GM19452 (cell line): ENCODE measurements around the gene CAMKK1.

Experiments used
- ATAC-seq: cut with Tn5 transposase; IDR thresholded peaks from one replicate; pipeline ENCODE4 v1.9.1; 2021; ENCODE audit not compliant: unreplicated experiment

CAMKK1 gene

DNA sequence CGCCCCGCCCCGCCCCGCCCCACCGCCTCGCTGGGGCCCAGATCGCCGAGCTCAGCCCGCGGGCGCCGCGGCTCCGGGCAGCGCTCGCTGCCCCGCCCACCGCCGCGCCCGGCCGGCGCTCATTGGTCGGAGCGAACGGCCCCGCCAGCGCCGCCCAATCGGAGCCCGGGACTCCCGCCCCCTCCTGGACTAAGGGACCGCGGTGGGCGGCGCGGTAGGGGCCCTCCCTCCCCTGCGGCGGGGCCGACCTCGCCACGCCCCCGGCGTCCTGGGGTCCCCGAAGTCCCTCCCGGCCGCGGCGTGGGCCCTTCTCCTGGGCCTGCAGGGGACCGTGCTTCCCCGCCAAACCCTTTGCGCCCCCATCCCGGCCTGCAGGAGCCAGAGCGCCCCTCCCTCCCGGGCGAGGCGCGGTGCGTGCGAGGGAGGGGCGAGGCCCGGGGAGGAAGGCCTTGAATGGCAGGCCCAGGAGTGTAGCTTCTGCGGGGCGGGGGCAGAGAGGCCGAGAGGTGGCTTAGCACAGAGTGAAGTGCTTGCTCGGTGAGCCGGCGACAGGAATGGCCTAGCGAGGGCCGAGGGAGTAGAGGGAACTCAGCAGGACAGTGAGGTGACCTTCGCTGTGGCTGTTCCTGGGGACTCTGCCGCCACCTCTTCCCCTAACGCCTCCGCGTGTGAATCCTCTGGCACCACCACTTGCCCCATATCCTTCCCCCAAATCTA is at the start of gene CAMKK1:
Gene CAMKK1, minus strand, starts transcription at position 51 of the 717 bp plus-strand sequence. CDS start 7,366 bp downstream, outside the sequence.
- peak; percentile 93 for ATAC-seq

GRCh38 chr17:3940965-3941698 is 48.3 kb upstream of the CAMKK1 start:
- no peak for ATAC-seq

DNA sequence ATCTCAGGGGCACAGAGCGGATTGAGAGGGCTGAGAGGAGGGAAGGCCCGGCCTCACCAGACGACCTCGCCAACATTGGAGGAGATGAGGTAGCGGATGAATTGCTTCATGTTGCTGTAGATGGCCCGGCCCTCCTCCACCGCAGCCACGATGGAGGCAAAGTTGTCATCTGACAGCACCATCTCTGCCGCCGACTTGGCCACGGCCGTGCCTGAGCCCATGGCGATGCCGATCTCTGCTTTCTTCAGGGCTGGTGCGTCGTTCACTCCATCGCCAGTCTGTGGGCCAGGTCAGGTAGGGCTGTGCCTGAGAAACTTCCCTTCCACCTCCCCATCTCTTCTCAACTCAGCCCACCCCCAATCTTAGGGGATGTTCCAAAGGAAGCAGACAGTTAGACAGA is 44.5 kb upstream of the CAMKK1 start:
- no peak for ATAC-seq

- no peak for ATAC-seq
Observed at GRCh38 chr17:3935825-3936355, 43.0 kb upstream of the CAMKK1 start.

DNA sequence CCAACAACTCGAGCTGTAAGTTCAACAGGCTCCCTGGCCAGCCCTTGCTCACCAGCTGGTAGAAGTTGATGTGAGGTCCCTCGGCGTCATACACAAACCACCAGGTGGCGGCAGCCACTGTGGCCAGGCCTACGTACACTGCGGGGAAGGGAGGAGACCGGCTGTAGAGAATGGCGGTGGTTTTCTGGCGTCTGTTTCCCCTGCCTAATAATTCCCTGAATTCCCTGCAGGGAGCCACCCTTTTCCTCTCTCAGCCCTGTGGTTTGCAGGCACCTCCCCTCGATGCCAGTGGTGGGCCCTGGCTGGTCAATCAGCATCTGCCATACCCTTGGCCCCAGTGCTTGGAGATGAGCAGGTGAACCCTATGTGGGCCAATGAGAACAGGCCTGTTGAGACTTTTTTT is 42.3 kb upstream of the CAMKK1 start:
- no peak for ATAC-seq

- no peak for ATAC-seq
Observed at GRCh38 chr17:3929764-3930163, 36.9 kb upstream of the CAMKK1 start.

DNA sequence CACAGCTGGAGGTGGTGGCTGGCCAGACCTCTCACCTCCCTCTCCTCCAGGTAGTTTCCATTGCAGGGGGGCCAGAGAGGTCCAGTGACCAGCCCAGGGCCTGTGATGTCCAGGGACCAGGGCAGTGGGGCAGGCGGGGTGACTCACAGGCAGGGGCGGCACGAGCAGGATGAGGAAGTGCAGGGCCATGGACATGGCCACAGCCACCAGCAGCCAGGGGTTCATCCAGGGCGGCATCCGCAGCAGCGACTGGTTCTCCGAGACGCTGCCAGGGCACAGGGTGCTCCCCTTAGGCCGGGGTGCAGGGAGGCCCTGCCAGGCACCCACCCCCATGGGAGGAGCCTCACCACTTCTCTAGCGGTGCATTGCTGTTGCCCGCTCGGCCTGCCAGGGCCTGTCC is 36.3 kb upstream of the CAMKK1 start:
- no peak for ATAC-seq

- no peak for ATAC-seq
Observed at GRCh38 chr17:3928406-3928805, 35.6 kb upstream of the CAMKK1 start.

DNA sequence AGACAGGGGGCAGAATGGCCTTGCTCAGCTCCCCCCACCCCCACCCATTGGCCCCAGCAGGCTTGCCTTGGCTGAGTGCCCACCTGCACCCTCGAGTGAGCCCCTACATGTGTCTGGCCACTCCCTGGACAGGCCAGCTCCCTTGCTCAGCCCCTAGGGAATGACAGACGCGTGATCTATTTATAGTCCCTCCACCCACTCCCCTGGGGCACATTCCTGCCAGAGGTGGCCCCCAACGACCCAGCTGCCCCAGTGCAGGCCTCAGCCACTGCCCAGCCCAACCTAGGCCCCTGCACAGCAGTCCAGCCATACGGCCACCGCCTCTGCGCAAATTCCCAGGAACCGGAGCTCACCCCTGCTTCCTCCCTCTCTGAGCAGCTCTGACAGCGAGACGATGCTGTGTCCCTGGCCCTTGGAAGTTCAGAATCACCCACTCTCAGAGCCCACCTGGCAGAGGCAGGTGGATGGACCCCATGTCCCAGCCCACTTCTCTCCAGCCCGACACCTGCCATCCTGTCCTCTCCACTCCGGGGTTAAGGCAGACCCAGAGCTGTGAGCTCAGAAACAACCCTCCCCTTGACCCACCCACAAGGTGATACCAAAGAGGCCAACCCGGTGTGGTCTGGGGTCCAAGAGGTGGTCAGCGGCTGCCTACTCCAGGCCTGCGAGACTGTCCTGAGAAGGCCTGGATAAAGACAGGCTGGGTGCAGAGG is 34.9 kb upstream of the CAMKK1 start:
- ATAC-seq: no peak

DNA sequence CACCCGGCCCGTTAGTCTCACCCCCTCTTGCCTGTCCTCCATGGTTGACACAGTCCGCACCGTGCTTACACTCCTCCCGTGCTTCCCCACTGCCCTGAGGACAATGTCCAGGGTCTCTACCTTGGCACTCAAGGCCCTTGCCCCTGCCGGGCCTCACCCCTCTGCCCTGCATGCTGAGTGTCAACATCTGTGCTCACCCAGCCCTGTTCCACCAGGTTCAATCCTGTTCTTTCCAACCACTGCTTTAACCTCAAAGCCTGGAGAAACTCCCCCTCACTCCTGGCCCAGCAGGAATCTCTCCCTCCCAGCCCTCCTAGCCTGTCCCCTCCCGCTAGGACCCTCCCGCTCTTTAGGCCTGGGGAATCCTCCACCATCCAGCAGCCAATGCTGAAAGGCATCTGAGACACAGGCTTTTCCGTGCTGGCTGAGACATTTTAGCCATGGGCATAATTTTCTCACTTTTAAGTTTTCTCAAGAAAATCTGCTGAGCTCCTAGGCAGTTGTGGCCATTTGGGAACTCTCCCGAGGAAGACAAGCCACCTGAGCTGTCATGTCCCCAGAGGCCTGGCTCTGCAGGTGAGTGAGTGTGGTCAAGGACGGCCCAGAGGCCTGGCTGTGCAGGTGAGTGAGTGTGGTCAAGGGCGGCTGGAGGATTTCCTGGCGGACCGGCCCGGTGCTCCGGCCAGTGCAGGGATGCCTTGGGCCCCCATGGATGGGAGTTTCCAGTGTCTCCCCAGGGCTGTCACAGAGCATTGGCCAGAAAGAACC is 34.2 kb upstream of the CAMKK1 start:
- ATAC-seq: no peak

- no peak for ATAC-seq
Observed at GRCh38 chr17:3925684-3926485, 33.0 kb upstream of the CAMKK1 start.

GRCh38 chr17:3924512-3925350 is 31.9 kb upstream of the CAMKK1 start:
- ATAC-seq: no peak

GRCh38 chr17:3923466-3924190 is 30.8 kb upstream of the CAMKK1 start:
- no peak for ATAC-seq

- no peak for ATAC-seq
Observed at GRCh38 chr17:3922765-3923164, 29.9 kb upstream of the CAMKK1 start.

DNA sequence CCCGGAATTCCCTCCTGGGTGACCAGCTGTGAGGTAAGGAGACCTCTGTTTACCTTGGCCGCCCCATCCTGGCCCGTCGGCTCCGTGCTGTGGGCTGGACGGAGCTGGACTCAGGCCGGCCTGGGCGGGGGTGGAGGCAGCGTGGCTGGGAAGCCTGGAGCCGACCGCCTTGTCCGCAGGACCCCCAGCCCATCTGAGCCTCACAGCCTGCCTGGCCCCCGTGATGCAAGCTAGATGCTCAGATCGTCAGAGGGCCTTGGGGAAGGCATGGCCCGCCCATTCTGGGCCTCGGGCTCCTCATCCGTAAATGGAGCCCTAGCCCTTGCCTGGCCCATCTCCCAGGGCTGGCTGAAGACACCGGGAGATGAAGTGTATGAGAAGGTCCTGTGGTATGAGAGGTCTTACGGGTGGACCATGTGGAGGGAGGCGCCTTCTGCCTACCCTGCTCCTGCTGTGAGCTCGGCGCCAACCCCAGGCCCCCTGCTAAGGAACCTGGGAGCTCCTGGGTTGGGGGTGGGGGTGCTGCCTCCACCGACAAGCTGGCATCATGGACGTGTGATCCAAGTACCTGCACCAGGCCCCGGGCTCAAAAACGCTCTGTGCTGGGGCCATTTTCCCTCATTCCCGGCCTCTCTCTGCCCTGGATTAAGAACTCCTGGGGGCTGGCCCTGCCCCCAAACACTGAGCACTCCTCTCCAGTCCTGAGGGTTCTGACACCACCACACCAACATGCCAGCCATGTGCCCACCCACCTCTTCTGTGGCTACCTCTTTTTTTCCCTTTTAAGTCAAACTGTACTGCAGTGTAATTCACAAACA is 28.9 kb upstream of the CAMKK1 start:
- no peak for ATAC-seq

DNA sequence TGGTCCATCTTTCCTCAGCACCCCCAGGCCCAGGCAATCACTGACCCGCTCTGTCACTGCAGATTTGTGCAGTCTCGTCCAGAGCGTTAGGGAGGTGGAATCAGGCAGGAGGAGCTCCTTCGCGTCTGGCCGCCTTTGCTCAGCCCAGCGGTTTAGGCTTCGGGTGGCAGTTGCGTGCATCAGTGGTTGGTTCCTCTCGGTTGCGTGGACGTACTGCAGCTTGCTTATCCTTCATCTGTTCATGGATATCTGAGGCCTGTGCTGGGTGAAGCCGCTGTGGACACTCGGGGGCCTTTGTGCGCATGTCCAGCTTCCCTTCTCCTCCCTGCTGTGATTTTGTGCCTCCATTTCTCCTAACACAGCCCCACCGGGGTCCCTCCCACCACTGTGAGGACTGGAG is 28.2 kb upstream of the CAMKK1 start:
- no peak for ATAC-seq

DNA sequence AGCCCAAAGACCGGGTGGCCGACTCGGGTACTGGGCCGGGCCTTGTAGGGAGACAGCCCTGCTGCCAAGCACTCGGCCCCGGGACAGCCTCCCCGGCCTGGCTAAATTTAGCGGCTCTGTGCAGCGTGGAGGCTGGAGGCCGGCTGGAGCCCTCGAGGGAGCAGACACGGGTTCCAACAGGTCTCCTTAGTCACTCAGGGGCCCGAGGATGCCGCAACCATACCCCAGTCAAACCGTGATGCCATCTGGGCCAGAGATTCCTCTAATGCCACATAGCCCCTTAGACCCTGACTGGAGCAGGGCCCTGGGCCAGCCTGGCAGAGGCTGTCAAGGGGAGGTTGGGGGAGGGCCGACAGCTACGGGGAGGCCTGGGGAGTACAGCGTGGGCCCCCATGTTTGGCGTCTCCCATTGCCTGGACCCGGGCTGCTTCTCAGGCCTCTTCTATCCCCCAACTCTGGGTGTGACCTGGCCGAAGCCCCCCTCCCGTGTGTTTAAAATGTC is 26.3 kb upstream of the CAMKK1 start:
- ATAC-seq: no peak
